DMS53 treated with DMSO at 0.1 percent for 48 hours (cell line): ENCODE results near the gene TMEM132D.
"Not testable (repeated sequence)": the region's sequence is repeated elsewhere in the genome, so short reads cannot be mapped to it uniquely, and the experiment has no call there.

Experiments used
- DNase-seq: peaks from one replicate; lab custom pipeline; 2025; ENCODE audit not compliant: unreplicated experiment; lab: John Stamatoyannopoulos, UW

The TMEM132D gene

DNA sequence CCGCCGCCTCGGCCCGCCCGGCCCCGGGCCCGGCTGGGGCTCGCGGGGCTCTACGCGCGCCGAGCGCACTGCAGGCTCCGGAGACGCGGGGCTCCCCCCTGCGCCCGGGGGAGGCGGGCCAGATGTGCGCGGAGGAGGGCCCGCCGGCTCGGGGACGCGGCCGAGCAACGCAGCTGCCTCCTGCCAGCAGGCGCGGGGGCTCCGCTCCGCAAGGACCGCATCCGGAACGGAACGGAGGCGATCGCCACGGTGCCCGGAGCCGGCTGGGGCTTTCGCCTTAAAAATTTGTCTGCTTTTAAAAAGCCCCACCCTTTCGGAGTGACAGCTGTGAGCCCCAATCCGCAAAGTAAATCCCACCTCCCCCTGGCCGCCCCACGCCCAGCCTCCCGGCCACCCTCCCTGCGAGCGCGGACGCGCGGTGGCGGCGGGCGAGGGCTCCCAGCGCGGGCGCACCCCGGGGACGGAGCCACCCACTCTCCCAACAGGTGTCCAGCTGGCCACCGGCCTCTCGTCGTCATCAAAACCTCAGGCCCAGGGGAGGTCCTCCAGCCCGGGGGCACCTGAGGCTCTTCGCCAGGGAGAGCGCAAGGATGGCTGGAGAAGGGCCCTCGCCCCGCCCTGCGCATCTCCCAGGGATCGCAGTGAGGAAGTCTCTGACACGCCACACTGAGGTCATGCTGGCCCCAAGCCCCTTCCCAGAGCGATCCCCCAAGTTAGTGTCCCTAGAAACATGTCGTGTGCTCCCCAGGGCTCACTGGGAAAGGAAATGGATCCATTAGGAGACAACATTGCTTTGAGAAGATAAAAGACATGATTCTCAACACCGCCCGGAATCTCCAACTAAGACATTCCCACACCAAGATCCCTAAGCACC, at the start of gene TMEM132D:
TSS of gene TMEM132D (minus strand) at position 70 of the 874 bp plus-strand sequence.
- DNase-seq: no peak

DNA sequence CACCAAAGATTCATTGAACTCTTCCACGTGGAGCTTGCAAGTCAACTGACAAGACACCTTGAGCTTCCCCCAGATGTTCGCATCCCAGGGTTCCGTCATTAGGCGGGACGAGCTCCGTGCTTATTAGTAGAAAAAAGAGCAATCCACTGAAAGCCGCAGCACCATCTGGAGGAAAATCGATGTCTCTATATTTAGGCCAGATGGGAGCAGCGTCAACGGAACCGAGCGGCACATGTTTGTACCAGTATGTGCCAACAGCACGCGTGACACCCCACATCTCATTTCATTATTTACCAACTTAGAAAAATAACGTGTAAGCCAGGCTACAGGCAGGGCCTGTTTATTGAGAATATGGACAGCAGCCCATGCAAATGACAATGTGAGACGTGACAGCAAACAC, 45.8 kb upstream of the TMEM132D start:
- no peak for DNase-seq

DNA sequence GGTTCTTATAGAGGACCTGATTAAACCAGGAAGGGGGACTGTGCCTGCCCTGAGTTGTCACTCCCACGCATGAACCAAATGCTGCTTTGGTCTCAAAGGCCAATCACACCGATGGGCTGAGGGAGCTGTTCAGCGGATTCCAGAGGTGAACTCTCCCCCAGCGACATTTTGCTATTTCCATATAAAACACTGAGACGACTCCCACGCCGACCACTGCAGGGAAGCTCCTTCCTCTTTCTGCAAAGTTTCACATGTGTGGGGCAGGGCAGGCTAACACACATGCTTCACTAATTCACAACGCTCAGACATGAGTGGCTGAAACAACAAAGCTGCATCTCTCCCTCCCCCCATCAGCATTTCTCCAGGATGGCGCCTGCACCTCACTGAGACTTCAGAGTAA, 37.8 kb upstream of the TMEM132D start:
- DNase-seq: no peak

DNA sequence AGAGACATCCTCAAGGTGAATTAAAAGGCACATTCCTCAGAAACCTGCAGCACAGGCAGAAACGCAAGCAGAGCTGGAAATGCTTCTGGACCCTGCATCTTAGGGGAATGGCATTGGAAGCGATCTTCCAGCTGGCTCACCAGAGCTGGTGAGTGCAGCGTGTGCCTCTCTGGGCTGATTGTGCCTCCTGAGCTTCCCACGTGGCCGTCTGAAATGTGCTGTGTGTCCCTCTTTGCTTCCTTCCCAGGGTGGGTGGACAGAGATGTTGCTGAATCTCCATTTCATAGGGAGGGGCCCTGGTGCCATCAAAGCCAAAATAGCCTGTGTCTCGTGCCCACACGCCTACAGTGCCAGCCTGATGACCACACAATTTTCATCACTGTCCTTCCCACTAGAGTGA, 34.3 kb upstream of the TMEM132D start:
- DNase-seq: no peak

DNA sequence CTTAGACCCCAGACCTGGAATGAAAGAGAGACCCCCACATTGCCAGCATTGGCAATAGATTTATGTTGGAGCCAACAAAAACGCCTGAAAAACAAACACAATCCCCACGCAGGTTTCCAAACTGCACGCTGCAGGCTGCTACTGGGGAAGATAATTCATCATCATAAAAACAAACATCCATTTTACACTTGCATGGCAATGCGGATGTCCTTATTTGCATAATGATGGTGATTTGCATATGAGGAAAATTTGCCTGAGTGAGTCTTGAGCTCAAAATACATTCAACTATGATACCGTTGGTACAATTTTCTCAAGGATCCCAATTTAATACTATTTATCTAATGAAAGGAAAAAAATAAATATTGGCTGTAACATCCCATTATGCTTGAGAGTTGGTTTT, 33.6 kb upstream of the TMEM132D start:
- DNase-seq: peak; percentile 23

DNA sequence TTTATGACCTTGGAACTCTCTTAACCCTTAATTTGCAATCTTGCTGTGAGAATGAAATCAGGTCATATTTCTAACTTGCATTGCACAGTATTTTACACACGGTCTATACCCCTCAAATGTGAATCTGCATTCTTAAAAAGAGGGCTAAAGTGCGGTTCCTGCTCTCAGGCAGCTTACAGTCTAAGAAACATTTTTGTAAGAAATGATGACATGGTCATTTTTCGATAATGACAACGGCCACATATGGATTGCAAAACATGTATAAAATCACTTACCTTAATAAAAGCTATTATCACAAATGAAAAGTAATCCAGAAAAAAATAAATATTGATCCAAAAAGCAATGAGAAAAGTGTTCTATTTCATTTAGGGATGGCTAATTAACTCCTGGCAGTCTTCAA, 24.8 kb upstream of the TMEM132D start:
- no peak for DNase-seq

DNA sequence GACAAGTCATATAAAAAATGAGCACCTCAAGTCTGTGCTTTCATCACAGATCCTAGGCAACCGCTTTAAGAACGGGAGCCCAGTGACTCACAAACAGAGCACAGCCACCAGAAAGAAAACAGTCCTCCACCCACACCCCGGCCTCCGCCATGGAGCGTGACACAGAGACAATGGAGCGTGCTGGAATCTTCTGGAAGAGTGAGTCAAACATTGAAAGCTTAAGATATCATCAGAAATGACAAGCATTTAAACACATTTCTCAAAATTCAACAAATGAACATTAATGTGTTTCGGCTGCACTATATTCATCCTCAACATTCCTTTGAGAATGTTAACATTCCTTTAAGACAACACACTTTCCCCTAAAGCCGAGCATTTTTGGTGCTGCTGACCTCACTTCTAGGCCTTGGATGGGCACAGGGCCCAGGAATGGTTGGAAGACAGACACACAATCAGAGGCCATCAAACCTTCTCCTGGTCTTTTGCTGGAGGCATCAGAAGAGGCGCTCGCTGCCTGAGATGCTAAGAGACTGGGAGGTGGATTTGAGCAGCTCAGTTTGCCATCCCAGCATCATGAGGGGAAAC, 23.6 kb upstream of the TMEM132D start:
- DNase-seq: no peak

DNA sequence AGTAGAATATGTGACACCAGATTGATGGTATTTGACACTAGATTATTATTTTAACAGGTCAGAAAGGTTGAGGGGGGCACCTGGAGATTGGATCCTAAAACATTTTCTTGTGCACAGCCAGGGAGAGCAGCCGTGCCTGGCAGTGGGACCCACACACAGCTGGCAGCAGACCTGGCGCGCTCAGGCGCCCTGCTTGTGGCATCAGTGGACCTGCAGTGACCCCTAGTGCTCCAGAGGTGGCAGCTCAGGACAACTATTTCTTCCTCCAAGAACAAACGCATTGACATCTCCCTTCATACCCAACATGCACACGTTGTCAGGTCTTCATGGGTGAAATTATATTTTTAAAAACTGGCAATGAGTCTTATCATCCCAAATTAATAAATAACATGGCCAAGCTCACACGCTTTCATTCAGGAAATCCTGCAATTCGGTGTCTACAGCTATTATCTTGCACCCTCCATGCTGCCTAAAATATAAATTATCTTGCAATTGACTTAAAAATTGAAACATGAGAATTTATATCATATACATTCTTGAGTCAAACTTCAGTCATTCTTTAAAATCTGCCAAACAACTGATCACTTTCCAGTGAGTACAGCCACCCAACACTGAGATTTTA, 7.7 kb upstream of the TMEM132D start:
- DNase-seq: peak; percentile 76

DNA sequence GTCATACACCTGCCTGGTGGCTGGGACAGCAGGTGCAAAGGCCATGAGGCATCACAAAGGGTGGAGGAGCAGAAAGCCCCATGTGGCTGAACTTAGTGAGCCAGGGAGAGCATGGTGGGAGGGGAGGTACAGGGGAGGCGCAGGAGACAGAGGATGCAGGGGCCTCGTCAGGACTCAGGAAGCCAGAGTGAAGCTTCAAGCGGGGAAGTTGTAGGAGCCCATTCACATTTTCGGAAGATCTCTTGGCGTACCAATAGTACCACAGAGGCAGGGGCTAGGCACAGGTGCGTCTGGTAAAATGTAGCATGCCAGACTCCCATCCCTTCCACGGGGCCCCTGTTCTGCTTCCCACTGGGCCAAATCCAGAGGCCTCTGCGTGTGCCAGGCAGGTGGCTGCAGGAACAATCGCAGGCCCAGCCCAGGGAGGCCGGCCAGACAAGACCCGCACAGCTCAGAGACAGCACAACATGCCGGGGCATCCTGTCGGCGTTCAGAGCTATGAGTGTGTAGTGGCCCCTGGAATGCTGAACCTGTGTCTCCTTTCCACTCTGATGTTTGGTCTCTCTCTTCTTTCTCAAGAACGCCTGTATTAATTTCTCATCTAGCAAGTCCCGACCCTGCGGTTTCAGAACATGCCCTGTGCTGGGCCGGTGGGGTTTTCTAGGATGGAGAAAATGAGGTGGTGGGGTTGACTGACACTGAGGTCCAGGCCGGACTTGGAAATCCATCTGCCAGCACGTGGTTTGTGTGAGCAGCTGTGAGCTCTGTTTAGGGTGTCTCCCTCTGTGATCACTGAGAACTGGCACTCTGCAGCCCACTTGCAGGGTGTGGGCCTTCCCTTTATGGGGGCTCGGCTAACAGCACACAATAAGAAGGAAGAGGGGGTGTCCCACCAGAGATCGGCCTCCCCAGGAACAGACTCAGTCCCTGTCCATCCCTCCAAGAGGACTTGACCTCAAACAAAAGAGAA, 5.5 kb upstream of the TMEM132D start:
- no peak for DNase-seq

DNA sequence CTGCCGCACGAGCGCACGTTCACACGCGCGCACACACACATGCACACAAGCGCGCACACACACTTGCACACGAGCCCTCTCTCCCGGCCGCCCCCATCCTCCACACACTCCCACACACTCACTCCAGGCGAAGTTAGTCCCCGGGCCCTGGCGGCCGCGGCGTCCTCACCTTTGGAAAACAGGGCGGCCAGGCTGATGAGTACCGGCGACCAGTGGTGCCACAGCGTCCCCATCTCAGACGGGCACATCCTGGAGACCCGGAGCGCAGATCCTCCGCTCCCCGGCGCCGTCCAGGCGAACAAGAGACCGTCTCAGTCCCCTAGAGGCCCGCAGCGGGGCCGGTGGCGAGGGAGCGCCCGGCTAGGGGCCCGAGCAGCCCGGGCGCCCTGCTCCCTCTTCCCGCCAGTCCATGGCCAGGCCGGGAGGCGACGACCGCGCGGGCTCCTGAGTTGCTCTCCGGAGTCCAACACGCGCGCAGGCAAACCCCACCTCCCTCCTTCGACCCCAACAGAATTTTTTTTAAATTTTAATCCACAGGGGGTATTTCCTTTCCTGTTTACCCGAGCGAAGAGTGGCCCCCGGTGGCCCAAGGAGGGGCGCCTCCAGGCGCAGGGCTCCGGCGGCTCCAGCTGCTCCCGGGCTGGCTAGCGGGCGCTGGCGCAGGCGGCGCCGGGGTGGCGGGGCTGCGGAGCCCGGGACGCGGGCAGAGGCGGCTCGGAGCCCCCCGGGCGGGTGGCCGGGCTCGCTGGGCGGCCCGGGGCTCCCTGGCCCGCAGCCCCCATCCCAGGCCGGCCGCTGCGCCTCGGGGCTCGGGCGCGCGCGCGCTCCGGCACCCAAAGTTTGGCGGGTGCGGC, 506 bp downstream of the TMEM132D start:
- DNase-seq: no peak

DNA sequence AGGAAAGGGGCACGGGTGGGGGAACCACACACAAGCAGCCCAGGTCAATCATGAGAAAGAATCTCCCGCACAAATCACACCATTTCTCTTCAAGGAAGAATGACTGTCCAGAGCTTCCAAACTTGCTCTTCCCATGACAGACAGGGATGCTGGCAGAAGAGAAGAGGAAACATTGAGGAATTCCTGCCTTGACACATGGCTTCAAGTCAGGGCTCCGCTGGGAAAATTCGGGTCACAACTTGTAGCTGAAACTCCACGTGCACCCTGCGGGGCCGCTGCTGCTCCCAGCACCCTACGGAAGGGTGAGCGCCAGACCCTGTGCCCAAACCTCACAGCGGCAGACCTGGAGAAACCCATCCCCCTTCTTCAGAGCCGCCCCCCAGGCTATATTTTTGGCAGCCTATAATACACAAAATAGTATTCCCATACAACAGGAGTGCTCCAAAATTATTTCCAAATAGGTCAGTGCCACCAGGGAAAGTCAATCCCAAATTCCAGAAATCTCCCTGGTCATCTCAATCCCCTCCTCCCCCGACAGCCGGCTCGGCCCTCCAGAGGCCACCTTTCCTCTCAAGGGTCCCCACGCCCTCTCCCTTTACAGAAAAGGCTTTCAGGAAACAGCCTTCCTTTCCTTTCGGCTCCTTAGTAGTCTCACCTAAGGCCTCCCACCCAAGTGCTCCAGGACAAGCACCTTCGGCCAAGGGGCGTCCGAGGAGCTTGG, 1.3 kb downstream of the TMEM132D start:
- no peak for DNase-seq

DNA sequence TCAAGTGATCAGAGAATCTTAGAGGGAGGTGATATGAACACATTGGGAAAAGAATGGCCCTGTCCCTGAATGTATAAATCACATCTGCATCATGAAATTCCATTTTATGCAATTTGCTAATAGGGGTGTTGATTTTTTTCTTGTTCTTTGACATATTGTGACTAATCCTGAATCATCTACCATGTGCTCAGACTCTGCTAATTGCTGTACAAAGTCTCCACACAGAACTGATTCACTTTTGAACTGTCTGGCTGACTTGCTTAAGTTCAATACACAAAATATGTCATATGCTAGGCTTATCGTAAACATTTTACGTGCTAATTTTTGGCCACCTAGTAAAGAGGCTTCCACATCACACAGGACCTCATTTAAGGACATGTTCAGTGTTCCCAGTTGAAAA, 2.6 kb downstream of the TMEM132D start:
- DNase-seq: no peak

DNA sequence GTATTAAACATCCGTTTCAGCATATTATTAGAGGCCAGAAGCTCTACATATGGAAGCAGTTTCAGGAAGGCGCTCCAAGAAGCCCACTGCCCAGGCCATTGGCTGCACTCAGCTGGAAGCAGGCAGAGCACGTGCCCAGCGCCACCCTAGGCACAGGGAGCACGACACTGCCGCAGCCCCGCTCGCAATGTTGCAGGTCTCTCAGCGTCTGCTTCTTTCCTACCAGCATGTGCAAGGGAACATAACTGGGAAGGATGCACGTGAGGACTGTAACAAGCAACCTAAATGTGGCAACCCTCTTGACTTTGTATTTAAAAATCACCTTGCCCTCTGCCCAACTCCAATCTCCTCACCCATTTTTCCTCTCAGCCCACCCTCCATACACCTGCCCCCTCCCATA, 3.5 kb downstream of the TMEM132D start:
- no peak for DNase-seq

DNA sequence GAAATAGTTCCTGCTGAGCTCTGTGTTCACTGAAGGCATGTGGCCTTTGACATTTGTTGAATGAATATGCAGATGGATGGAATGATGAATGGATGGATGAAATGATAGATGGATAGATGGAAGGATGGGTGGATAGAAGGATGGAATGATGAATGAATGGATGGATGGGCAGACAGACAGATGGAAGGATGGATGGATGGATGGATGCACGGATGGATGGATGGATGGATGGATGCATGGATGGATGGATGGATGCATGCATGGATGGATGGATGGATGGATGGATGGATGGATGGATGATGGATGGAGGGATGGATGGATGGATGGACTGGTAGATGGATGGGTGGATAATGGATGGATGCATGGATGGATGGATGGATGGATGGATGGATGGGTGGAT, 4.8 kb downstream of the TMEM132D start:
- DNase-seq: not testable (repeated sequence)

DNA sequence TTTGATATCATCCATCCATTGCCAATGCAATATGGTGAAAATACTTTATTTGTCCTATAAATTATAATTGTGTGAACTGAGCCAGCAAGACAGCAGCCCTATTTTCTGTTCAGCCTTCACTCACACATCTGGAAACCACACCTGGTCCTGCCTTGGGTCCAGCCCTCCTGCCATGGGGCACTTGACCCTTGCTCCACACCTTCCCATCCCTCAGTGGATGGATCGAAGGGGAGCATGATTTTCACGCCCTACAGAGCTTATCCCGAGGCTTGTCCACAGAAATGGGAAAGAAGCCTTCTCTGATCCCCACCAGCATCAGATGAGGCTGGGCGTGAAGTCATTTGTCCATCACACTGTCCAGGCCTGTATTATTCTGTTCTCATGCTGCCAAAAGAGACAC, 10.1 kb downstream of the TMEM132D start:
- DNase-seq: no peak

DNA sequence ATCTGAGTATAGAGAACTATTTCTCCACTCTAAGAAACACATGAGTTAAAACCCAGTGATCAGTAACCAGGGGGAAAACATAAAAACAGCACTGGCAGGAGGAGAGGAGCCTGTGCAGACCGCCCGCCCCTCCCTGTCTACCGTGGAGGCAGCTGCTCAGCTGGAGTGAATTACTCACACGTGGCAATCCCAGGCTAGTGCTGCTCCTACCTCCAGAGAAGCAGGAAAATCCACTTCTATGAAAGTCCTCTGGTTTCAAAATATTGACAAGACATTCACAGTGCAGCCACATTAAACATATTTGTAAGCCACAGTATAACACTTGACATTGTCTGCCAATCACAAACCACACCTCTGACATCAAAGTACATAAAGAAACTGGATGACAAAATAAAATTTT, 16.7 kb downstream of the TMEM132D start:
- DNase-seq: peak; percentile 99

DNA sequence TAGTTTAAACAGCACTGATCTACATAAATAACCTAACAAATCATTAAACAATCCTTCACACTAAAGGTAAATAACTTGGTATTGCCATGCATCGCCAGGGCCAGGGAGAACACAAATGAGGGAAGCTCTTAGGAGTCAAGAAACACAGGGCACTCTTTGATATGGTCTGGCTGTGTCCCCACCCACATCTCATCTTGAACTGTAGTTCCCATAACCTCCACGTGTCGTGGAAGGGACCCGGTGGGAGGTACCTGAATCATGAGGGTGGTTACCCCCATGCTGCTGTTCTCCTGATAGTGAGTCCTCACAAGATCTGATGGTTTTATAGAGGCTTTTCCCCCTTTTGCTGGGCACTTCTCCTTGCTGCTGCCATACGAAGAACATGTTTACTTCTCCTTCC, 17.3 kb downstream of the TMEM132D start:
- no peak for DNase-seq

DNA sequence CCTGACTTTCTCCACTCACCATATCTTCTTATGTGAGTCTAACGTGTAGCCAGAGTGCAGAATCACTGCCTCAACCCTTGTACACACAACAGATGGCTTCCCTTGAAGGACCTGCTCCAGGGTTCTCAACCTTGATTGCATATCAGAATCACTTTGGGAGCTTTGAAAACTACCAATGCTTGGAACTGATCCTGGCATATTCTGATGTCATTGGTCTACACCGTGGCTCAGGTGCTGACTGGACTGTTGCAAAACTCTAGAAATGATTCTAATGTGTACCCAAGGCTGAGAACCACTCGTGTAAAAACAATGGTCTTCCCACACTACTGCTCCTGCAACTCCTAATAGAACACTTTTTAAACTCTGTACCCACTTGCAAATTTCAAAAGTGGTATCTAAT, 18.5 kb downstream of the TMEM132D start:
- DNase-seq: peak; percentile 31

DNA sequence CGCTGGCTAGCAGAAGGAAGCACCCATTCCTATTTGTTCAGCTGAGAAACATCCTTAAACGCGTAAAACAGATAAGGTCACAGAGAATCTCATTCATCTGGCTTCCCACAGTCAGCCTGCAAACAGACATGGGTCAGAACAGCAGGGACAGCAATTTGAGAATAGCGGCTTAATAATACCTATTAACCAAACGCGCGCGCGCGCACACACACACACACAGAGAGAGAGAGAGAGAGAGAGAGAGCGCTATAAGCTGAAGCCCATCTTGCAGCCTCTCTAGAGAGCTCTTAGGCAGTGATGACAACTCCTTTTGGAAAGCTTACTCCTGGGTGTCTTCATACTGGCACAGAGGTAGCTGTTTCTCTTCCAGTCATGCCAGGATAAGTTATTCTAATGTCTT, 26.4 kb downstream of the TMEM132D start:
- peak; percentile 9 for DNase-seq

DNA sequence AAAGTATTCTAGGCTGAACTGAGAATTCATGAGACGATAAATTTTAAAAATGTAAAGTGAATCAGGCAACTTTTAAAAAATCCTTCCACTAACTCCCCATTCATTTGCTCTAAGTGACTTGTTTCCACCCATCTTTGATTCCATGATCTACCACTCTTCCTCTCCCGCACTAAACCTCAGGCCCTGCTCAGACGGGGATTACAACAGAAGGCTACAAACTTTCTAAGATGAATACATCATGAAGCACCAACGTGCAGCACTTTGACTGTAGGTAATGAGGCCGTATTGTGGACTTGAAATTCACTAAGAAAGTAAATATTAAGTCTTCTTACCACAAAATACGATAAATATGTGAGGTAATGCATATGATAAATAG, 30.0 kb downstream of the TMEM132D start:
- no peak for DNase-seq
